Measurements from ENCODE around the gene FAM107B.

The FAM107B gene

DNA sequence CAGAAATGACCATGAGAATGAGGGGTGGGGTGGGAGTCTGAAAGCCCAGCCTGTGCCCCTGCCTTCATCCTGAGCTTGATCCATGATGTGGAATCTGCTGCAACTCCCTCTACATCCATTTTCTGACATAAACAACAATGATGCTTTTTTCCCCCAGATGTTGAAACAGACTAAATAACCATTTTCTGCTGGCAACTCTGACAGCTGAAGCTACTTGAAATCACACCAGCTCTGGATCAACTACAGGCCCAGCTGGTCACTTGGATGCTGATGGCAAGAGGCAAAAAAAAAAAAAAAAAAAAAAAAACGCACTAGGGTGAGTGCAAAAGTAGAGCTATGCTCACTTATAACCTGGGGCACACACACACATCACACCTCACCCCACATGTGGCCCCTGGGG lies 74.2 kb downstream of the FAM107B start:
- TF ChIP-seq TAF1 (IDR thresholded peaks at IDR 0.05; ENCODE audit: low read depth) = no peak
- TF ChIP-seq, protein P1, sequence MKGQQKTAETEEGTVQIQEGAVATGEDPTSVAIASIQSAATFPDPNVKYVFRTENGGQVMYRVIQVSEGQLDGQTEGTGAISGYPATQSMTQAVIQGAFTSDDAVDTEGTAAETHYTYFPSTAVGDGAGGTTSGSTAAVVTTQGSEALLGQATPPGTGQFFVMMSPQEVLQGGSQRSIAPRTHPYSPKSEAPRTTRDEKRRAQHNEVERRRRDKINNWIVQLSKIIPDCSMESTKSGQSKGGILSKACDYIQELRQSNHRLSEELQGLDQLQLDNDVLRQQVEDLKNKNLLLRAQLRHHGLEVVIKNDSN (IDR thresholded peaks at IDR 0.05) = no peak
- TF ChIP-seq, protein P2, sequence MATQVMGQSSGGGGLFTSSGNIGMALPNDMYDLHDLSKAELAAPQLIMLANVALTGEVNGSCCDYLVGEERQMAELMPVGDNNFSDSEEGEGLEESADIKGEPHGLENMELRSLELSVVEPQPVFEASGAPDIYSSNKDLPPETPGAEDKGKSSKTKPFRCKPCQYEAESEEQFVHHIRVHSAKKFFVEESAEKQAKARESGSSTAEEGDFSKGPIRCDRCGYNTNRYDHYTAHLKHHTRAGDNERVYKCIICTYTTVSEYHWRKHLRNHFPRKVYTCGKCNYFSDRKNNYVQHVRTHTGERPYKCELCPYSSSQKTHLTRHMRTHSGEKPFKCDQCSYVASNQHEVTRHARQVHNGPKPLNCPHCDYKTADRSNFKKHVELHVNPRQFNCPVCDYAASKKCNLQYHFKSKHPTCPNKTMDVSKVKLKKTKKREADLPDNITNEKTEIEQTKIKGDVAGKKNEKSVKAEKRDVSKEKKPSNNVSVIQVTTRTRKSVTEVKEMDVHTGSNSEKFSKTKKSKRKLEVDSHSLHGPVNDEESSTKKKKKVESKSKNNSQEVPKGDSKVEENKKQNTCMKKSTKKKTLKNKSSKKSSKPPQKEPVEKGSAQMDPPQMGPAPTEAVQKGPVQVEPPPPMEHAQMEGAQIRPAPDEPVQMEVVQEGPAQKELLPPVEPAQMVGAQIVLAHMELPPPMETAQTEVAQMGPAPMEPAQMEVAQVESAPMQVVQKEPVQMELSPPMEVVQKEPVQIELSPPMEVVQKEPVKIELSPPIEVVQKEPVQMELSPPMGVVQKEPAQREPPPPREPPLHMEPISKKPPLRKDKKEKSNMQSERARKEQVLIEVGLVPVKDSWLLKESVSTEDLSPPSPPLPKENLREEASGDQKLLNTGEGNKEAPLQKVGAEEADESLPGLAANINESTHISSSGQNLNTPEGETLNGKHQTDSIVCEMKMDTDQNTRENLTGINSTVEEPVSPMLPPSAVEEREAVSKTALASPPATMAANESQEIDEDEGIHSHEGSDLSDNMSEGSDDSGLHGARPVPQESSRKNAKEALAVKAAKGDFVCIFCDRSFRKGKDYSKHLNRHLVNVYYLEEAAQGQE (IDR thresholded peaks at IDR 0.05; ENCODE audit: low read depth) = no peak
- no peak for TF ChIP-seq ZBTB7A (IDR thresholded peaks at IDR 0.05; ENCODE audit: low read depth)
- TF ChIP-seq, protein P3, sequence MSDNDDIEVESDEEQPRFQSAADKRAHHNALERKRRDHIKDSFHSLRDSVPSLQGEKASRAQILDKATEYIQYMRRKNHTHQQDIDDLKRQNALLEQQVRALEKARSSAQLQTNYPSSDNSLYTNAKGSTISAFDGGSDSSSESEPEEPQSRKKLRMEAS (IDR thresholded peaks at IDR 0.05) = no peak
- TF ChIP-seq NFIC (IDR thresholded peaks at IDR 0.05) = no peak
- no peak for TF ChIP-seq EP300 (IDR thresholded peaks at IDR 0.05; ENCODE audit: borderline replicate concordance)
- no peak for TF ChIP-seq TEAD4 (IDR thresholded peaks at IDR 0.05)
- no peak for TF ChIP-seq CEBPB (IDR thresholded peaks at IDR 0.05)
- TF ChIP-seq TCF12 (IDR thresholded peaks at IDR 0.05; ENCODE audit: low read depth) = no peak
- TF ChIP-seq EGR1 (IDR thresholded peaks at IDR 0.05) = no peak
- TF ChIP-seq RAD21 (IDR thresholded peaks at IDR 0.05; ENCODE audit: low read depth) = no peak
- no peak for TF ChIP-seq YY1 (IDR thresholded peaks at IDR 0.05; ENCODE audit: low read depth)
- no peak for TF ChIP-seq CREB1 (IDR thresholded peaks at IDR 0.05; ENCODE audit: low read depth)
- no peak for TF ChIP-seq FOXM1 (IDR thresholded peaks at IDR 0.05; ENCODE audit: borderline replicate concordance, low read depth)

DNA sequence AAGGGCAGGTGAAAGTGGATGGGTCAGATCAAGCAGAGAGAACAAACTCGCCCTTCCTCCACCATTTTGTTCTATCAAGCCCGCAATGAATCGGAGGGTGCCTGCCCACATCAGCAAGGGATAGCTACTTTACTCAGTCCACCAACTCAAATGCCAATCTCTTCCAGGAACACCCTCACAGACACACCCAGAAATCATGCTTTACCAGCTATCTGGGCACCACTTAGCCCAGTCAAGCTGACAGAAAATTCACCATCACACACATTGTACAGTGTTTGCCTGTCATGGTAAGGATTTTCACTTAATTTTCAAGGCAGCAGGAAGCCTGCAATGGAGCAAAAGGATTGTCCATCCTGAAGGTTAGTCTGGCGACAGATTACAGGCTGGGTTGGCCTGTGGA lies 75.2 kb downstream of the FAM107B start:
- TF ChIP-seq ZBTB7A (IDR thresholded peaks at IDR 0.05; ENCODE audit: low read depth) (no peak), FOXM1 (IDR thresholded peaks at IDR 0.05; ENCODE audit: borderline replicate concordance, low read depth) (no peak), TAF1 (IDR thresholded peaks at IDR 0.05; ENCODE audit: low read depth) (no peak), EGR1 (IDR thresholded peaks at IDR 0.05) (no peak), EP300 (IDR thresholded peaks at IDR 0.05; ENCODE audit: borderline replicate concordance) (no peak), RAD21 (IDR thresholded peaks at IDR 0.05; ENCODE audit: low read depth) (no peak), NFIC (IDR thresholded peaks at IDR 0.05) (no peak), CREB1 (IDR thresholded peaks at IDR 0.05; ENCODE audit: low read depth) (no peak), TCF12 (IDR thresholded peaks at IDR 0.05; ENCODE audit: low read depth) (no peak), TEAD4 (IDR thresholded peaks at IDR 0.05) (no peak), YY1 (IDR thresholded peaks at IDR 0.05; ENCODE audit: low read depth) (no peak), CEBPB (IDR thresholded peaks at IDR 0.05) (no peak)
- TF ChIP-seq, protein P1 (IDR thresholded peaks at IDR 0.05) = no peak
- TF ChIP-seq, protein P3 (IDR thresholded peaks at IDR 0.05) = no peak
- TF ChIP-seq, protein P2 (IDR thresholded peaks at IDR 0.05; ENCODE audit: low read depth) = no peak

DNA sequence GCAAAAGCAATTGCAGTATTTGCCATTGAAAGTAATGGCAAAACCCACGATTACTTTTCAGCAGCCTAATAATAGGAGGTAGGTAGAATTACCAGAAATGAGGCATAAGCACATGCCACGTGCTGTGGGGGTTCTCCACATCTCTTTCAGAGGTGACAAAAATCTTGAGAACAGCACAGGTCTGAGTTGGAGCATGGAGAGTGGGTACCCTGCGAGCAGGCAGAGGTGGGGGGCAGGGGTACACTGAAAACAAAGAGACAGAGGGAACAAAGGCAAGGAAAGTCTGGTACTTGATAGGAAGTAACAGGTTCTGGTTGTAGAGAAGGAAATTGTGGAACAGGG lies 75.9 kb downstream of the FAM107B start:
- TF ChIP-seq, protein P1 (IDR thresholded peaks at IDR 0.05) = no peak
- TF ChIP-seq CEBPB (IDR thresholded peaks at IDR 0.05) (no peak), TCF12 (IDR thresholded peaks at IDR 0.05; ENCODE audit: low read depth) (no peak), TAF1 (IDR thresholded peaks at IDR 0.05; ENCODE audit: low read depth) (no peak), FOXM1 (IDR thresholded peaks at IDR 0.05; ENCODE audit: borderline replicate concordance, low read depth) (no peak), ZBTB7A (IDR thresholded peaks at IDR 0.05; ENCODE audit: low read depth) (no peak), YY1 (IDR thresholded peaks at IDR 0.05; ENCODE audit: low read depth) (no peak), EGR1 (IDR thresholded peaks at IDR 0.05) (no peak), NFIC (IDR thresholded peaks at IDR 0.05) (no peak)
- TF ChIP-seq, protein P3 (IDR thresholded peaks at IDR 0.05) = no peak

DNA sequence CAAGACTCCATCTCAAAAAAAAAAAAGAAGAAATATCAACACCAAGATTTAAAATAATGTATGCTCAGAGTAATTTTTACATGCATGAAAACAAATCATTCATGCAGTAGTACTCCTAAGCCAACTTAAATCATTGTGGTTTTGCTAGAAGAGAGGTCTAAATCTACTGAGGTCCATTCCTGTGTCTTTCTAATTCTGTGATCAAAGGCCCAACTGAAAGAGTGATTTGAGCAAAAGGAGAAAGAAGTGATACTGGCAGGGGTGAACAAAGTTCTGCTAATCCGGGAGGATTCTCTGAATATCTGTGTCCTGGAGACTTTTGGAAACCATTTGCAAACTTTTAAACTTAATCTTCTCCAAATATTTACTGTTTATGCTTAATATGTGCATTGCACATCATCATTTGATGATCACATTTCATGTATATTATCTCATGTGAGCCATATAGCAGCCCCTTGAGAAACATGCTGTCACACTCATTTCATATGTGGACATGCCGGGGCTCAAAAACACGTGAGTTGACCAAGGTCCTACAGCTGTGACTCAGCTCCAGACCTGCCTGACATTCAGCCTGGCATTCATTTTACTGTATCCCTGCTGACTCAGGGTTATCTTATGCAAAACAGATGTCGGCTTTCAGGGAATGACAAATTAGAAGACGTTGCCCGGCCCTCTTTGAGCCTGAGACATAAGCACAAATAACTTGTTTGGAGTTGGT lies 76.4 kb downstream of the FAM107B start:
- TF ChIP-seq TAF1 (IDR thresholded peaks at IDR 0.05; ENCODE audit: low read depth) (no peak), EGR1 (IDR thresholded peaks at IDR 0.05) (no peak), FOXM1 (IDR thresholded peaks at IDR 0.05; ENCODE audit: borderline replicate concordance, low read depth) (no peak), CEBPB (IDR thresholded peaks at IDR 0.05) (no peak), CREB1 (IDR thresholded peaks at IDR 0.05; ENCODE audit: low read depth) (no peak), YY1 (IDR thresholded peaks at IDR 0.05; ENCODE audit: low read depth) (no peak), NFIC (IDR thresholded peaks at IDR 0.05) (no peak), TEAD4 (IDR thresholded peaks at IDR 0.05) (no peak), EP300 (IDR thresholded peaks at IDR 0.05; ENCODE audit: borderline replicate concordance) (no peak), ZBTB7A (IDR thresholded peaks at IDR 0.05; ENCODE audit: low read depth) (no peak), TCF12 (IDR thresholded peaks at IDR 0.05; ENCODE audit: low read depth) (no peak)
- TF ChIP-seq, protein P3 (IDR thresholded peaks at IDR 0.05) = no peak
- TF ChIP-seq, protein P2 (IDR thresholded peaks at IDR 0.05; ENCODE audit: low read depth) = no peak
- TF ChIP-seq, protein P1 (IDR thresholded peaks at IDR 0.05) = no peak
